ENCODE data around the gene TMEM106C.

TMEM106C gene

GRCh38 chr12:47984331-47984801 lies 21.0 kb downstream of the TMEM106C start:
- Mint-ChIP-seq H3K27me3 (peaks cover under 1% of the 10 kb centered on the region), H3K36me3 (ENCODE audit: insufficient read depth) (no peaks in the 10 kb centered on the region), H3K4me3 (no peak overlapping the region), H3K27ac (ENCODE audit: low read depth) (no peak overlapping the region), H3K9me3 (no peaks in the 10 kb centered on the region), H3K4me1 (peaks cover under 1% of the 10 kb centered on the region)
- no peak for ATAC-seq (replicated peaks; ENCODE audit: extremely low read depth, poor library complexity, severe bottlenecking)
- DNase-seq (ENCODE audit: low spot score in 2 of 2): no peak

GRCh38 chr12:47985596-47986290 lies 22.3 kb downstream of the TMEM106C start:
- H3K4me3 Mint-ChIP-seq: no peak overlapping the region

GRCh38 chr12:47986291-47986660 lies 22.9 kb downstream of the TMEM106C start:
- ATAC-seq (replicated peaks; ENCODE audit: extremely low read depth, poor library complexity, severe bottlenecking) (no peak), DNase-seq (ENCODE audit: low spot score in 2 of 2) (no peak)
- Mint-ChIP-seq H3K27ac (ENCODE audit: low read depth) (no peak overlapping the region), H3K36me3 (ENCODE audit: insufficient read depth) (no peaks in the 10 kb centered on the region), H3K9me3 (no peaks in the 10 kb centered on the region), H3K27me3 (no peaks in the 10 kb centered on the region), H3K4me1 (peaks cover 18% of the 10 kb centered on the region), H3K4me3 (no peak overlapping the region)

More at GRCh38 chr12:47985596-47986290, 22.3 kb downstream of the TMEM106C start:
- no peak for ATAC-seq (replicated peaks; ENCODE audit: extremely low read depth, poor library complexity, severe bottlenecking)
- no peaks in the 10 kb centered on the region for H3K36me3 Mint-ChIP-seq (ENCODE audit: insufficient read depth)
- H3K9me3 Mint-ChIP-seq: no peaks in the 10 kb centered on the region
- DNase-seq (ENCODE audit: low spot score in 2 of 2): no peak
- H3K4me1 Mint-ChIP-seq: peaks cover 15% of the 10 kb centered on the region
- H3K27ac Mint-ChIP-seq (ENCODE audit: low read depth): no peak overlapping the region
- H3K27me3 Mint-ChIP-seq: no peaks in the 10 kb centered on the region

- no peak for ATAC-seq (replicated peaks; ENCODE audit: extremely low read depth, poor library complexity, severe bottlenecking)
These were observed 23.4 kb downstream of the TMEM106C start for GRCh38 chr12:47986832-47987231.

GRCh38 chr12:47987411-47988072 lies 24.1 kb downstream of the TMEM106C start:
- no peak for ATAC-seq (replicated peaks; ENCODE audit: extremely low read depth, poor library complexity, severe bottlenecking)
- Mint-ChIP-seq H3K36me3 (ENCODE audit: insufficient read depth) (no peaks in the 10 kb centered on the region), H3K4me1 (peaks cover 18% of the 10 kb centered on the region), H3K4me3 (no peak overlapping the region), H3K27me3 (no peaks in the 10 kb centered on the region), H3K27ac (ENCODE audit: low read depth) (no peak overlapping the region), H3K9me3 (no peaks in the 10 kb centered on the region)
- DNase-seq (ENCODE audit: low spot score in 2 of 2): no peak

More at GRCh38 chr12:47986832-47987231, 23.4 kb downstream of the TMEM106C start:
- Mint-ChIP-seq H3K27me3 (no peaks in the 10 kb centered on the region), H3K27ac (ENCODE audit: low read depth) (no peak overlapping the region), H3K36me3 (ENCODE audit: insufficient read depth) (no peaks in the 10 kb centered on the region), H3K9me3 (no peaks in the 10 kb centered on the region), H3K4me1 (peaks cover 18% of the 10 kb centered on the region), H3K4me3 (no peak overlapping the region)
- no peak for DNase-seq (ENCODE audit: low spot score in 2 of 2)

GRCh38 chr12:47988073-47989022 lies 25.0 kb downstream of the TMEM106C start:
- peaks cover 18% of the 10 kb centered on the region for H3K4me1 Mint-ChIP-seq
- no peak overlapping the region for H3K4me3 Mint-ChIP-seq
- H3K27me3 Mint-ChIP-seq: no peaks in the 10 kb centered on the region
- no peaks in the 10 kb centered on the region for H3K36me3 Mint-ChIP-seq (ENCODE audit: insufficient read depth)
- DNase-seq (ENCODE audit: low spot score in 2 of 2) (no peak), ATAC-seq (replicated peaks; ENCODE audit: extremely low read depth, poor library complexity, severe bottlenecking) (no peak)
- H3K27ac Mint-ChIP-seq (ENCODE audit: low read depth): no peak overlapping the region
- H3K9me3 Mint-ChIP-seq: no peaks in the 10 kb centered on the region

- peaks cover 6% of the 10 kb centered on the region for H3K27me3 Mint-ChIP-seq
- H3K4me1 Mint-ChIP-seq: peaks cover 18% of the 10 kb centered on the region
- ATAC-seq (replicated peaks; ENCODE audit: extremely low read depth, poor library complexity, severe bottlenecking): no peak
- no peak overlapping the region for H3K27ac Mint-ChIP-seq (ENCODE audit: low read depth)
- no peaks in the 10 kb centered on the region for H3K36me3 Mint-ChIP-seq (ENCODE audit: insufficient read depth)
- no peak for DNase-seq (ENCODE audit: low spot score in 2 of 2)
- H3K4me3 Mint-ChIP-seq: no peak overlapping the region
- no peaks in the 10 kb centered on the region for H3K9me3 Mint-ChIP-seq
These were observed 25.6 kb downstream of the TMEM106C start for GRCh38 chr12:47989023-47989417.

- peaks cover 13% of the 10 kb centered on the region for H3K27me3 Mint-ChIP-seq
- H3K27ac Mint-ChIP-seq (ENCODE audit: low read depth): no peak overlapping the region
- peaks cover 18% of the 10 kb centered on the region for H3K4me1 Mint-ChIP-seq
These were observed 26.3 kb downstream of the TMEM106C start for GRCh38 chr12:47989666-47990065.

GRCh38 chr12:47990351-47991105 lies 27.1 kb downstream of the TMEM106C start:
- Mint-ChIP-seq H3K36me3 (ENCODE audit: insufficient read depth) (no peaks in the 10 kb centered on the region), H3K27ac (ENCODE audit: low read depth) (no peak overlapping the region), H3K27me3 (peaks cover 21% of the 10 kb centered on the region), H3K4me1 (peaks cover 18% of the 10 kb centered on the region), H3K4me3 (no peak overlapping the region), H3K9me3 (no peaks in the 10 kb centered on the region)
- ATAC-seq (replicated peaks; ENCODE audit: extremely low read depth, poor library complexity, severe bottlenecking) (peak; percentile 93), DNase-seq (ENCODE audit: low spot score in 2 of 2) (peak in 1 of 2 donors; percentile 44)

More at GRCh38 chr12:47989666-47990065, 26.3 kb downstream of the TMEM106C start:
- DNase-seq (ENCODE audit: low spot score in 2 of 2) (no peak), ATAC-seq (replicated peaks; ENCODE audit: extremely low read depth, poor library complexity, severe bottlenecking) (no peak)
- Mint-ChIP-seq H3K9me3 (no peaks in the 10 kb centered on the region), H3K36me3 (ENCODE audit: insufficient read depth) (no peaks in the 10 kb centered on the region), H3K4me3 (no peak overlapping the region)

- Mint-ChIP-seq H3K4me3 (no peak overlapping the region), H3K27ac (ENCODE audit: low read depth) (no peak overlapping the region)
These were observed 28.0 kb downstream of the TMEM106C start for GRCh38 chr12:47991106-47992061.

GRCh38 chr12:47992776-47993175 lies 29.4 kb downstream of the TMEM106C start:
- Mint-ChIP-seq H3K27ac (ENCODE audit: low read depth) (no peak overlapping the region), H3K27me3 (peaks cover 37% of the 10 kb centered on the region), H3K9me3 (no peaks in the 10 kb centered on the region), H3K36me3 (ENCODE audit: insufficient read depth) (no peaks in the 10 kb centered on the region), H3K4me3 (no peak overlapping the region), H3K4me1 (peaks cover 18% of the 10 kb centered on the region)
- ATAC-seq (replicated peaks; ENCODE audit: extremely low read depth, poor library complexity, severe bottlenecking) (no peak), DNase-seq (ENCODE audit: low spot score in 2 of 2) (no peak)

More at GRCh38 chr12:47991106-47992061, 28.0 kb downstream of the TMEM106C start:
- no peak for DNase-seq (ENCODE audit: low spot score in 2 of 2)
- Mint-ChIP-seq H3K9me3 (no peaks in the 10 kb centered on the region), H3K4me1 (peaks cover 18% of the 10 kb centered on the region), H3K36me3 (ENCODE audit: insufficient read depth) (no peaks in the 10 kb centered on the region), H3K27me3 (peaks cover 26% of the 10 kb centered on the region)
- ATAC-seq (replicated peaks; ENCODE audit: extremely low read depth, poor library complexity, severe bottlenecking): no peak

Data from central memory CD8-positive, alpha-beta T cell (primary cell).